HFF-Myc (cell line): ENCODE data around the gene MPPED2.

Source experiments
- DNase-seq: peaks from one replicate; pipeline ENCODE4 v3.0.0-alpha.2; 2011; ENCODE audit warnings: low read depth; ENCODE audit errors: extremely low read depth
- H3K4me3 ChIP-seq: replicated peaks from 2 replicates; pipeline ENCODE4 v1.5.1; 2011; ENCODE audit warnings: low read depth, mild to moderate bottlenecking, control low read depth, low read length
- TF ChIP-seq, protein P1 (sequence below): IDR thresholded peaks from 2 replicates; pipeline ENCODE4 v1.5.1; 2012; ENCODE audit warnings: mild to moderate bottlenecking, low read depth, low read length, control low read depth; ENCODE audit errors: missing control alignments

The MPPED2 gene

DNA sequence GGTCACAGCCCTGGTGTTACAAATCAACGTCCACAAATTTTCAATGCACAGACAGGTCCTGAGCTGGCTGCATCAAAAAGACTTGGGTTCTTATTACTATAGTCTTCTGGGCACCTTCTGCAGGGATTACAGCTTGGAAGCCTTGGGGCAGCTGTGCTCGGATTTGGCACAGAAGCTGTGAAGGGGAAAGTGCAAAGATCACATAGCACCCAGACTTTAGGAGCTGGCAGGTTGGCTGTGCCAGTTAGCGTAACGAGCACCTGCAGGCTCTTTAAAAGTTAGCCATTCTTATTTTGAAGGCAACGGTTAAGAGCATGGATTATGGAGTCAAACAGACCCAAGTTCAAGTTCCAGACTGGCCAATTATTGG lies 162.9 kb downstream of the MPPED2 start:
- no peak for DNase-seq
- TF ChIP-seq, protein P1, sequence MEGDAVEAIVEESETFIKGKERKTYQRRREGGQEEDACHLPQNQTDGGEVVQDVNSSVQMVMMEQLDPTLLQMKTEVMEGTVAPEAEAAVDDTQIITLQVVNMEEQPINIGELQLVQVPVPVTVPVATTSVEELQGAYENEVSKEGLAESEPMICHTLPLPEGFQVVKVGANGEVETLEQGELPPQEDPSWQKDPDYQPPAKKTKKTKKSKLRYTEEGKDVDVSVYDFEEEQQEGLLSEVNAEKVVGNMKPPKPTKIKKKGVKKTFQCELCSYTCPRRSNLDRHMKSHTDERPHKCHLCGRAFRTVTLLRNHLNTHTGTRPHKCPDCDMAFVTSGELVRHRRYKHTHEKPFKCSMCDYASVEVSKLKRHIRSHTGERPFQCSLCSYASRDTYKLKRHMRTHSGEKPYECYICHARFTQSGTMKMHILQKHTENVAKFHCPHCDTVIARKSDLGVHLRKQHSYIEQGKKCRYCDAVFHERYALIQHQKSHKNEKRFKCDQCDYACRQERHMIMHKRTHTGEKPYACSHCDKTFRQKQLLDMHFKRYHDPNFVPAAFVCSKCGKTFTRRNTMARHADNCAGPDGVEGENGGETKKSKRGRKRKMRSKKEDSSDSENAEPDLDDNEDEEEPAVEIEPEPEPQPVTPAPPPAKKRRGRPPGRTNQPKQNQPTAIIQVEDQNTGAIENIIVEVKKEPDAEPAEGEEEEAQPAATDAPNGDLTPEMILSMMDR = no peak
- H3K4me3 ChIP-seq = no peak overlapping the region

DNA sequence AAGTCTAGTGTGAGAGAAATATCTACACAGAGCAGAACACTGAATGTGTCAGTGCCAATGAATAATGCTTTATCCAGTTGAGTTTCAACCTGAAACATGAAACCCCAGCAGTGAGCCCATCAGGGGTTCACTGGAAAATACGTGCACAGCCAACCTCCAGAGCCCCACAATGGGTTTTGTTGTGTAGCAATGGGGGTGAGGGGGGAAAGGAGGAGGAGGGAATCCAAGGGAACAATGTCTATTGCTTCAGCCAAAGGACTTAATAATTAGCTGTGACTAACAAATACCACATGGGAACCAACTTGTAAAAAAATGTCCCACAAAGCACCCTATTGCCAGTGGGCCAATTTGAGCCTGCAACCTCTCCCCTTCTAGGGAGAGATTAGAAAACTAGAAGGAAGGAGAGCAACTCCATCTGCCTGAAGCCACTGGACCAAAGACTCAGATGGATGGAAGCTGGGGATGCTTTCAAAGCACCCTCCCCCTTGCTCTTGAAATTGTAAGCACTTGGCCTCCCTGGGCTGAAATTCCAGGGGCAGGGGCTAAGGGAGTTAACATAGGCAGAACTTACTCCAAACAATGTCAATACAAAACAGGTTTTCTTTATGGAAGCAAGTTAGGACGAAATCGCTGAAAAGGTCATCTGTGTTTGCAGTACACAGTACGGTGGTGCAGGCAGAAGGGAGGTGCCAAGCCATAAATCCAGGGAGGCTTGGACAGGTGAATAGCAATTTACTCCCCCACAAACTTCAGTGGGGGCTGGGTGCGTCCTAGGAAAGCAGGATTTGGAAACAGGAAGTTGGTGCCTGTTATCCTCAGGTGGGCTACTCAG lies 163.5 kb downstream of the MPPED2 start:
- H3K4me3 ChIP-seq = no peak overlapping the region
- TF ChIP-seq, protein P1 = no peak
- no peak for DNase-seq

DNA sequence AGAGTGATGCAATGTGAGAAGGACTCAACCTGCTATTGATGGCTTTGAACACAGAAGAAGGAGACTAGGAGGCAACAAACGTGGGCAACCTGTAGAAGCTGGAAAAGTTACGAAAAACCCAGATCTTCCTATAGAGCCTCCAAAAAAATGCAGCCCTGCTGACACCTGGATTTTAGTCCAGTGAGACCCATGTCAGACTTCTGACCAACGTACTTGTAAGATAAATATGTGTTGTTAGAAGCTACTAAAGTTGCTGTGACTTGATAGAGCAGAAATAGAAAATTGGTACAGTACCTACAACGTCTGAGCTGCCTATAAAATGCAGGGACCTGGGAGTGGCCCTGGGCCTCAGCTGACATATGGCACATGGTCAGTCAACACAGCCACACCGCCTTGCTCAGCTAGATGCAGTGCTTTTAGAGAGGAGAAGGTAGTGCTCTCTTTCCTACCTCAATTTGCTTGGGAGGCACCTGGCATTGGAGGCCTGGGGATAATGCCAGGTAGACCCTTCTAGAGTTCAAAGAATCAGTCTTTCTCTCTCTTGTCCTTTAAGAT lies 165.8 kb downstream of the MPPED2 start:
- DNase-seq = no peak
- H3K4me3 ChIP-seq = no peak overlapping the region
- TF ChIP-seq, protein P1 = no peak

DNA sequence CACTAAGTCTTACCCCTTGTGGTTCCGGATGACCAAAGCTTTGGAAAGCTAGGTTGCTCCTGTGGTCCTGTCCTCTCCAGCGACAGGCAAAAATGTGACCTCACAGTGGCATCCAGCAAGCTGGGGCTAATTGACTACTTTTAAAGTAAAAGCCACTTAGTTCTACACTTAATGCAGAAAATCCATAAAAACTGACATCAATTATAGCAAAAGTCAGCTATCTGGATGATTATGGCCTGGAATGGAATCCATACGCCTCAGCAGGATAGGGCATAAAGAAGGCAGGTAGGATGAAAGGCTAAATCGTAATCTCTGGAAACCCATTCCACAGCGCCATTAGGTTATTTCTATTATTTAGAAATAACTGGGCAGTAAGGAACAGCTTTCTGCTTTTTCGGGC lies 171.3 kb downstream of the MPPED2 start:
- no peak for DNase-seq
- TF ChIP-seq, protein P1 = no peak
- H3K4me3 ChIP-seq = no peak overlapping the region

DNA sequence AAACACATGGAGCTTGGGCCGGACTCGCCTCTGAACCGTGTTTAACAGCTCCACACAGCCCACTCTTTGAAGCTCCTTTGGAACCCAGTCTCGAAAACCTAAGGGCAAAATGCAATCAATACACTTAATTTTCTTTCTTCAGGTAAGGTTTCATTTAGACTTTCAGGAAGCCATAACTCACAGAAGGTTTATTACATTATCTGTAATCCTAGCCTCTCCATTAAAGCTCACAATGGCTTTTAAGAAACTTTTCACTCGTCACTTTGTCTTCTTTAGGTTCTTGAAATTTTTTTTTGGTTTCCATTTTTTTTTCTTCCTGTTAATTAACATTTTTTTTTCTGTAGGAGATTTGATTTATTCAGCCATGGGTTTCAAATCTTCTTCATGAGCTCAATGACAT lies 171.9 kb downstream of the MPPED2 start:
- H3K4me3 ChIP-seq = no peak overlapping the region
- TF ChIP-seq, protein P1 = no peak
- DNase-seq = no peak

DNA sequence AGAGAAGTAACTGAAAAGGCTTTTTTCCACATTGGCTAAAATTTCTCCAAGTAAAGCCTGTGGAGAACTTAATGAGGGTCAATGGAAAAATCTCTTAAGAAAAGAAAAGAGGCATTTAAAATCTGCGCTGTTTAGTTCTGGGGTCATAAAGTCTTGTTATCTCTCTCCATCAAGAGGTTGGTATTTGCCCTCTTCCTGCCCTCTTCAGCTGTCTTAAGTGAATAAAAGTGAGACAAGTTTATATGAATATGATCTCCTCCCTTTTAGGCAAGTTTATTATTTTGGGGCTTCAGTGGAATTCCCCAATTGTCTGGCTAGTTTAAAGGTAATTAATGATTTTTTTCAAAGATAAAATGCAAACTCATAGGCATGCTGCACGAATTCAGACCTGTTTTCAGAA lies 173.6 kb downstream of the MPPED2 start:
- DNase-seq = no peak
- TF ChIP-seq, protein P1 = no peak
- H3K4me3 ChIP-seq = no peak overlapping the region

DNA sequence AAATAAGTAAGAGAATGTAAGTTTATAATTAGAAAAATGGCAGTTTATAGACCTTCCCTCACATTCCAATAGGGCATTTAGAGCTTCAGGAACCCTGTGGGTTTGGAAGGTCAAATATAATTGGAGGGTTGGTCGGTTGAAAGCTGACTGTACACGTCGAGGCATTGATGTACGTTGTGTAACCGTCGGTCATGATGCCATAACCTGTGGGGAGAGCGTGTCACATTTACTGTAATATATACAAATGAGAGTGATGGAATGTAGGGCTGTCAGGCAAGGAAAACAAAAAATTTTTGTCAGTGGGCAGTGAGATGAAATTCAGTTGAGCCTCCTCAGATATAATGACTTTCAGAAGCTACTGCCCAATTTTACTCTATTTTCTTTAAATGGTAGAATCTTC lies 174.8 kb downstream of the MPPED2 start:
- DNase-seq = no peak
- H3K4me3 ChIP-seq = no peak overlapping the region
- TF ChIP-seq, protein P1 = no peak
